Fibroblast of the conjunctiva (primary cell): ENCODE results near the gene PLCL2.

Experiments
- DNase-seq: peaks from one replicate; pipeline ENCODE4 v3.0.0-alpha.2; 2010; ENCODE audit warnings: low read depth

The PLCL2 gene

DNA sequence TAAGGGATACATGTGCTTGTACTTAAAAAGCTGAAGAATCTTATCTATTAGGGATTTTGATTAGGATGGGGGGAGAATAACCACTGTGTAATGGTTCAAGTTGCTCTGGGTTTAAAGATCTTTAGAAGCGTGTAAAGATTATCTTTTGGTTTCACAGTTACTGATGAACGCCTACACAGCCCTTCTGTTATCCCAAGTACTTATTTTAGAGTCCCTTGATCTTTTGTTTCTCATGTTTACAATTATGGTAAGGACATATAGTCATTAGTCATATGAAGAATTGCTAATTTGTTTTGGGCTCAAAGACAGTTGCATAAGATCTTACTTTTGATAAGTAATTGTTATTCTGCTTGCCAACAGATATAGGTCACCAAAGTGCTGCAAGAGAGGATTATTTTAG, 160.1 kb downstream of the PLCL2 start:
- no peak for DNase-seq

DNA sequence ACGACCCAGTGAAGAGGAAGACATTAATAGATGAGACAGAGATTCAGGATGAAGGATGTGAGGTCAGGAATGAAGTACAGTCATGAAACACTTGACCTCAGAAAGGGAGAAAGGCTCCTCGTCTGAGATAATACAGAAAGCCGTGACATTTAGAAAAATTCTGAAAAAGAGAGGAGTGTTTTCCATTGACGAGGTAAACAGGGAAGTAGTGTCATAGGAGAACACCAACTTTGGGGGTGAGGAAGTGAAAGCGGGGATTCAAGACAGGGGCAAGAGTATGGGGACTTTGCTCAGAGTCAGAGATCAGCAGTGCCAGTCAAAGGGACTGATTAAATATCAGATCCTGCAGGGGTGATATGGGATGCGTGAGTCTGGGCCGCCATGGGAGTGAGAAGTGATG, 160.9 kb downstream of the PLCL2 start:
- DNase-seq: no peak

DNA sequence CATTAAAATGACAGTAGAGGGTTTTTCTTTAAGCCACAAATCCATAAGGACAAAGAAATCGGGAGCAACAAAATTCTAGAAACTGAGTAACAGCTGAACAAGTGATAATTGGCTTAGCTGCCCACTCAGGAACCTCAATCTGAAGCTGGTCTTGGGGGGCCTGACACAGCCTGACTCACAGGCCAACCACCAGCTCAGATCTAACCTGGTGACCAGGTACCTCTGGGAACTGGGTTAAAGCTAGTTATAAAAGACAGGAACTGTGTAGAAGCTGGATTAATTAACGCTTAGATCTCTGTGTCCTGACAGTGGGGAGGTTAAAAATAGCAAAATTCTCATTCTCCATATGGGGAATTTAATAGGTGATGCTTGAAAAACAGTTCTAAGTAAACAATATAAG, 161.9 kb downstream of the PLCL2 start:
- DNase-seq: no peak

- DNase-seq: no peak
Measured at GRCh38 chr3:17047162-17047561, 162.4 kb downstream of the PLCL2 start.

GRCh38 chr3:17047894-17048293, 163.1 kb downstream of the PLCL2 start:
- no peak for DNase-seq

GRCh38 chr3:17050071-17050470, 165.3 kb downstream of the PLCL2 start:
- DNase-seq: no peak

- no peak for DNase-seq
Measured at GRCh38 chr3:17050506-17050905, 165.8 kb downstream of the PLCL2 start.

DNA sequence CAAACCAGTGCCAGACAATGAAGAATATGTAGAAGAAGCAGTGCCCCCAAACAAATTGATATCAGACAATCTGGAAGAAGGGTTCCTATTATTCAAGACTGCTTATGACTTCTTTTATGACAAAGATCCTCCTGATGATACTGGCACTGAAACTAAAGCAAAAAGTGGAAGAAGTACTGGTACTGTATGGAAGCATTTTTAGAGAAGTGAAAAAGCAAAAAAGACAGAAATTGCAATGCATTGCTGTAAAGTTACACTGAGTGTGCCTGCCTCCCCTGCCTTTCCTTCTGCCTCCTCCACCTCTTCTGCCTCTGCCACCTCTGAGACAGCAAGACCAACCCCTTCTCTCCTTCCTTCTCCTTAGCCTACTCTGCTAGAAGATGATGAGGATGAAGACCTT, 167.6 kb downstream of the PLCL2 start:
- no peak for DNase-seq

- DNase-seq: no peak
Measured at GRCh38 chr3:17054301-17054981, 169.7 kb downstream of the PLCL2 start.

- no peak for DNase-seq
Measured at GRCh38 chr3:17054982-17055343, 170.2 kb downstream of the PLCL2 start.

DNA sequence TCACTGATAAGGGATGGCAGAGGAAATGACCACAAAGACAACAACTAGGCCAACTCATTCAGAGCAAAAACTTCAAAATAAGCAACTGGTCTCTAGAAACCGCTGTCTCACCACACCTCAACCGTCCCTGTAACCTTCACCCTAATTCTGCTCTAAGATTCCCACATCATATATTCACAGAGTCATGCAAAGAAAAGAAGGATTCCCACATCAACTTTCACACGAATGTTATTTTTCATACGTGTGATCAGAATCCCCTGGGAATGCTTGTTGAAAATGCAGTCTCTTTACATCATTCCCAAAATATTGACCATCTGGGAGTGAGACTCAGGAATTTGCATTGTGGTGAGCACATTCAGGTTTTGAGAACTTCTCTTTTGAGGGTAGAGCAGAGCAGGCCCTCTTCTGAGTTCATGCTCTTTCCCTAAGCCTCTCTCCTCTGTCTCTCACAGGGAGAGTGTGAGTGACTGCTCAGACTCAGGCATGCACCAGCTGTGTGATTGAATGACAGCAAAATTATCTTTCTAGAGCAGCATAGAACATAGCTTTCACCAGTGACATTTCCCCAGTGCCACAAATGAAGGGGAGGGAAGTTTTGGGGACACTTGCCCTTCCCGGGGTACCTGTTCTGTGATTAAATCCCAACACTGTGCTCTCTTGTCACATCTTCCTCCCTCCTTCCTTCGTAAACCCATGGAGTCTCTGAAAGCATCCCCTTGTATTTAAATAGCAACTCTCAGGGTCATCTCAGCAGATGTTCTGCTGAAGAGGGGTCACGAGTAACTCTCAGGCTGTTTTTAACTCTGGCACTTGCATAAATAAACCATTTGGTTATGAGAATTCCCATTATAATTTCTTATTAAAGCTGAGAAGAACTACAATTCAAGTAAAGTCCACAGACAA, 170.9 kb downstream of the PLCL2 start:
- DNase-seq: peak; percentile 3

DNA sequence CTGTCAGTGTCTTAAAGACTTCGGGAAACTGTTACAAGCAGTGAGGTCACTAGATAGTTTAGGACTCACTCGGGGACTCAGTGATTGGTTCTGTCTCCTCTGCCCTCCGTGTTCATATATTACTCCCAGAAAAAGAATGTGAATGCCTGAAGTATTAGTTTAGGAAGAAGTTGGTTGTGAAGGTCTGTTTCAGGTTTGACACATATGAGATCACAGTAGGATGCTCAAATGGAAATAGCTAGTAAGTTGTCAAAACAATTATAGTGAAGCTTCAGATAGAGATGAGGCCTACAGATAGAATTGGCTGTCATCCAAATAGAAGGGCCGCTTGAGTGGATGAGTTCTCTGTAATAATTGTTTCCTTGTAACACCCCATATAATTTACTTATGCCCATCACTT, 172.6 kb downstream of the PLCL2 start:
- DNase-seq: no peak

DNA sequence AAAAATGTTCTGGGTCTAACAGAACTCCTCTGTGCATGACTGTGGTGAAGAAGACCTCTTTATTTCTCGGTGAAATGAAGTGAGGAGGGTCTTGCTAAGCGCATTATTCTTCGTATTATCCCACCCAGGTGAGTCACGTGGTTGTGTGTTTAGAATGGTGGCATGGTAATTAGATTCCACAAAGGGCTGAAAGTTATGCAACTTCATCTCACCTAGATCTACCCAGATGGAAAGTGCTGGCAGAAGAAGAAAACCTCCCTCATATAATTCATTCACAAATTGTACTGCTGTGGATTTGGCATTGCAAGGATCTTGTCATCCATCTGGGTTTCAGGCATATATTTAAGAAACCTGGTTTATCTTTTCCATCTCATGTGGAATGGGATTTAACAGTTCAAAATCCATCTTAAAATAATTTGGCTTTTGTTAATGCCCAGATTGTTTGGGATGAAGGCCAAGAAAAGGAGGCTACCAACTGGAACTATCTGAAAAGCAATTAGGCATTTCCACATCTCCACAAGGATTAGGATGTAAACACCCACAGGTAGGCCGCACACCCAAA, 175.3 kb downstream of the PLCL2 start:
- DNase-seq: no peak

DNA sequence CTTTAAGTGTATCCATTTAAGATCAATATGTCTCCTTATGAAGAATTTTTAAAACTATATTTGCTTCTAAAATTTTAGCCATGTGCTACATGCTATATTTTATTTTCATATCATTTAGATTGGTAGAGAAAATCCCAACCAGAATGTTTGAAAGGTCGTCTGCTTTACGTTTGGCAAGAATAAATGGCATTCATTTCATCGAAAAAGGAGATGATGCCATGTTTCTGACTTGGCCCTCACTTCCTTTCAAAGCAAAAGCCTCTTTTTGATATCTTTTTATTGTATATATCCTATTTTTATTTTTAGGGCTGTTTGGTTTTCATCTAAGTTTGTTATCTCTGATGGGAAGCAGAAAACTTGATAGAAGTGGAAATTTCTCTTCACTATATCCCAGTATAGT, 176.2 kb downstream of the PLCL2 start:
- no peak for DNase-seq

DNA sequence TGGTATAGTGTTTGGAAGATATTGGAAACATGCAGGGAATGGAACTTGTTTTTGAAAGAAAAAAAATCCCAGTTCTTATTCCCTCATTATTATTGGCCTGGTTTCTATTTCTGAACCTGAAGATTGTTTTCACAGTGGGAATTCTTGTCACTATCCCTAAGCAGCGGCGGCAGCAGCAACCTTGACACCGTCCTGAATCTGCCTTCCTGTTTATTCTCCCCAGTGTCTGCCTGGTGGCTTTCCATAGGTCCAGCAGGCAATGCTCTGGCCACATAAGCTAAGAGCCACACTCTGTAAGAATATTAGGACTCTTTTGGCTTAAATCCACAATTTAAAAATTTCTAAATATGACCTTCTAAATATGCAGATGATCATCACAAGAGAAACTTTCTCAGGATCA, 178.0 kb downstream of the PLCL2 start:
- DNase-seq: no peak

GRCh38 chr3:17063596-17063995, 178.8 kb downstream of the PLCL2 start:
- no peak for DNase-seq

DNA sequence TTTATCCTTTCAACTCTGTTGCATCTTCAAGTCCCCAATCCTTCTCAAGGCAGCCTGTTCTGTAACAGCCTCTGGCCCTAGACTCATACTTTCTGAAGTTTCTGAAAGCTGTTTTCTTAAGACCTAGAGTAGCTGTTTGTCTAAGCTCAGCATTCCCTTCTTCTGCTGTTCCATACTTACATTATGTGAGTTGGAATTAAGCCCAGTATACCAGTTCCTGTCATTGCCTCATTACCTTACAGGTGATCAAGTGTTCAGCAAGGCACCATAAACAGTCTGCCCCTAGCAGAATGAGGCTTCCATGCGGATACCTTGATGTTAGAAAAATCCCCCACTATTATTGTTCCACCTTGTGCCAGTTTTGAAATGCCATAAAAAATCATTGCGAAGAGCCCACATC, 180.6 kb downstream of the PLCL2 start:
- no peak for DNase-seq

DNA sequence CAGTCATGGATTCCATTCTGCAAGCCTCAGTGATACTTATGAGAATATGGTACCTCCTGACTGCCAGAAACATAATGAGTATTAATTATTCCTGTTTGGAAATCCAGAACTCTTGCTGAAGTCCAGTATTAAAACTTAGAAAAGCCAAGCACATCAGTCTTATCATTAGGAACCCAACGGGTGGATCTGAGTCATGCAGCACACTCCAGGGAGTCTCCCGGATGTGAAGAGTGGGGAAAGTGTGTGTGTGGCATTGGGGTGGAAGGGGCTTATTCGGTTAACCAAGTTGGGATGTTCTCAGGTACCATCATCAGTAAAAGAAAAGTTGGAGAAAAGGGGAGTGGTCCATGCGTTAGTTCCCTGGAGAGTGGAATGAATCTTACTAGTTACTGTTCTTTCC, 181.1 kb downstream of the PLCL2 start:
- DNase-seq: no peak

DNA sequence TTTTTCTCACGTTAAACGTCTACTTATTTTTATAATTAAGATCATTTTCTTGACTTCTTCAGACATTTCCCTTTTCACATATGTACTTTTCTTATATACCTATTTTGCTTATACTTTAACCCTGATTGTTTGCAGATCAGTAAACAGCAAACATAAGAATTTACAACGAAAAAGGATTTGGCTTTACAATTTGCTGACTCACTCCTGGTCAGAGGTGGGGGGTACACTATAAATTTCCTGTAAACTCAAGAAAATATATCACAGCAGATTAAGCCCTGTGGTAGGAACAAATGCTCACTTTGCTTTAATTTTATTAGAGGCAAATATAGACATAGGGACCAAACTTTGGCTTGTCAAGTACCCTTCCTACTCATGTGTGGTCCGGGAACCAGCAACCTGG, 185.0 kb downstream of the PLCL2 start:
- no peak for DNase-seq

DNA sequence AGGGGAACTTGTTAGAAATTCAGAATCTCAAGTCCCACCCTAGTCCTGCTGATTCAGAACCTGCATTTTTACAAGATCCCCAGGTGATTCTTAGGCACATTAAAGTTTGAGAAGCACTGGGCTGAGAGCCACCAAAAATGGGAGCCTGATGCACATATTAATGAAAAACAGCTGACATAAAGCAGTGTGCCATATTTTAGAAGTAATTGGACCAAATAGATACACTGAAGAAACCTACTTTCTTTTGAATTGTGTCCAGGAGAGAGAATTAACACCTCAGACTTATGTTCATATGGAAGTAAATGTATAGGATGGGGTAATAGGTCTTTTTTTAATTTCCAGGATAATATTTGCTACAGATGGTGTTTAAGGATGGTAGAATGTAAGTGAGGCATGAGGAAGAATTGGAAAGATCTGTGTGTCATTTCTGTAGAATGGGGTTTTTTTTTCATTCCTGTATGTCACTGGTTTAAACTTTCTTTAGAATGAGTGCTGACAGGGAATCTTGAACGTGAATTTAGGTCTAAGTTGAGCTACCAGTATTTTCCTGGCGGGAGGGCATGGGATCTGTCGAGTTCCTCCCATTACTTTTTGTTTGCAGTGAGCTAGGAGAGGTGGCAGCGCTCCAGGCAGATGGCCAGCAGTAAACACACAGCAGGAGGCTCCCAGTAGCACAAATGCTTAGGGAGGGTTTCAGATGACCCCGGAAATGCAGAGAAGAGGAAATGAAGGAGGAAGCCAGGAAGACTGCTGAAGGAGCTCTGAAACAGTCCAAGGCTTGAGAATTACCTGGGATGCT, 185.6 kb downstream of the PLCL2 start:
- DNase-seq: peak; percentile 24

GRCh38 chr3:17074559-17074958, 189.8 kb downstream of the PLCL2 start:
- DNase-seq: no peak

DNA sequence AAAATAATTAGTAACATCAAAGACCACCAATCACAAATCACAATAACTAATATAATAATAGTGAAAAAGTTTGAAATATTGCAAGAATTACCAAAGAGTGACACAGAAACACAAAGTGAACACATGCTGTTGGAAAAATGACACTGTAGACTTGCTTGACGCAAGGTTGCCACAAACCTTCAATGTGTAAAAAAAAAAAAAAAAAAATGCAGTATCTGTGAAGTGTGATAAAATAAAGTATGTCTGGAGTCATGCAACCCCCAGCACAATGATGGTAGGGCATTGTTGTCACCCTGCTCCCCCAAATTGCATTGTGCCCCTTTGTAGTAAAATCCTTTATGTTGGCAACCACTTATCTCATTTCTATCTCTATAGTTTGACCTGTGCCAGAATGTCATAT, 190.6 kb downstream of the PLCL2 start:
- DNase-seq: no peak

DNA sequence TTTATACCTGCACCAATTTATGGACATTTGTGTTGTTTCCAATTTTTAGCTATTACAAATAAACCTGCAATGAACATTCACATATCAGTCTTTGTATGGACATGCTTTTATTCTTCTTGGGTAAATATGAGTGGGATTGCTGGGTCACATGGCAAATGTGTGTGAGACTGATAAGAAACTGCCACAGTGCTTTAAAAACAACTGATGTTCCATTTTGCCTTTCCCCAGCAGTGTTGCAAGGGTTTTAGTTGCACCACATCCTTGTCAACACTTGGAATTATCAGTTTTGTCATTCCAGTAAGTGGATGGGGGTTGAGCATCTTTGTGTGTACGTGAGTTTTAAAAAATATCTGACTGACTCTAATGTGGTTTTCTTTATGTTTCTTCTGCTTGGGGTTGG, 191.2 kb downstream of the PLCL2 start:
- DNase-seq: no peak
